Mesendoderm (in vitro differentiated cells): ENCODE measurements around the gene SLC29A1.

Source experiments
- DNase-seq: peaks from one replicate; pipeline ENCODE4 v3.0.0; 2013
- H2AK5ac ChIP-seq: 2 replicates; pipeline ENCODE4 v1.6.1; 2013; ENCODE audit warnings: low read length, inconsistent platforms
- H2BK120ac ChIP-seq: 2 replicates; pipeline ENCODE4 v1.6.1; 2013; ENCODE audit warnings: low read depth, mild to moderate bottlenecking, low read length, moderate library complexity, mixed read lengths
- H2BK15ac ChIP-seq: replicated peaks from 2 replicates; pipeline ENCODE4 v1.6.1; 2013; ENCODE audit warnings: low read depth, mild to moderate bottlenecking, moderate library complexity
- H2BK5ac ChIP-seq: 2 replicates; pipeline ENCODE4 v1.6.1; 2013; ENCODE audit warnings: low read length, inconsistent platforms
- H3K18ac ChIP-seq: 2 replicates; pipeline ENCODE4 v1.6.1; 2013; ENCODE audit warnings: mild to moderate bottlenecking, low read length, mixed read lengths
- H3K23ac ChIP-seq: one replicate; pipeline ENCODE4 v1.6.1; 2013; ENCODE audit warnings: low read length
- H3K27ac ChIP-seq: 2 replicates; pipeline ENCODE4 v1.5.1; 2013; ENCODE audit warnings: low read depth, mild to moderate bottlenecking, inconsistent platforms, low read length, moderate library complexity
- H3K27me3 ChIP-seq: 2 replicates; pipeline ENCODE4 v1.6.1; 2013; ENCODE audit warnings: low read length, control low read depth, mild to moderate bottlenecking, inconsistent platforms; ENCODE audit not compliant: insufficient read depth, poor library complexity
- H3K36me3 ChIP-seq: 2 replicates; pipeline ENCODE4 v1.6.1; 2013; ENCODE audit warnings: low read length, inconsistent platforms; ENCODE audit not compliant: control insufficient read depth, insufficient read depth
- H3K4ac ChIP-seq: one replicate; pipeline ENCODE4 v1.6.1; 2013; ENCODE audit warnings: low read depth, mild to moderate bottlenecking, low read length, moderate library complexity
- H3K4me1 ChIP-seq: 2 replicates; pipeline ENCODE4 v1.6.1; 2013; ENCODE audit warnings: low read depth, low read length, inconsistent platforms; ENCODE audit not compliant: control insufficient read depth
- H3K4me2 ChIP-seq: 2 replicates; pipeline ENCODE4 v1.6.1; 2013; ENCODE audit warnings: low read length
- H3K4me3 ChIP-seq: 2 replicates; pipeline ENCODE4 v1.5.1; 2013; ENCODE audit warnings: mild to moderate bottlenecking, low read length
- H3K56ac ChIP-seq: one replicate; pipeline ENCODE4 v1.6.1; 2013; ENCODE audit warnings: low read length
- H3K79me1 ChIP-seq: 2 replicates; pipeline ENCODE4 v1.6.1; 2013; ENCODE audit warnings: low read length, inconsistent platforms
- H3K79me2 ChIP-seq: 2 replicates; pipeline ENCODE4 v1.6.1; 2013; ENCODE audit warnings: mild to moderate bottlenecking, low read length; ENCODE audit not compliant: control insufficient read depth, insufficient read depth
- H3K9ac ChIP-seq: 2 replicates; pipeline ENCODE4 v1.6.1; 2013; ENCODE audit warnings: low read length, inconsistent platforms
- H4K5ac ChIP-seq: one replicate; pipeline ENCODE4 v1.6.1; 2013; ENCODE audit warnings: low read length
- H4K8ac ChIP-seq: one replicate; pipeline ENCODE4 v1.6.1; 2013; ENCODE audit warnings: low read depth, mild to moderate bottlenecking, control low read depth, low read length, moderate library complexity
- WGBS: extraction: QIAGEN DNeasy Blood & Tissue Kit; methylation state at CpG from one replicate; pipeline ENCODE4 v1.1.7; 2013; ENCODE audit warnings: low lambda C conversion rate, missing lambda C conversion rate; ENCODE audit not compliant: insufficient coverage; ENCODE audit errors: extremely low coverage; 5-methylcytosine and 5-hydroxymethylcytosine counted together

Gene SLC29A1

DNA sequence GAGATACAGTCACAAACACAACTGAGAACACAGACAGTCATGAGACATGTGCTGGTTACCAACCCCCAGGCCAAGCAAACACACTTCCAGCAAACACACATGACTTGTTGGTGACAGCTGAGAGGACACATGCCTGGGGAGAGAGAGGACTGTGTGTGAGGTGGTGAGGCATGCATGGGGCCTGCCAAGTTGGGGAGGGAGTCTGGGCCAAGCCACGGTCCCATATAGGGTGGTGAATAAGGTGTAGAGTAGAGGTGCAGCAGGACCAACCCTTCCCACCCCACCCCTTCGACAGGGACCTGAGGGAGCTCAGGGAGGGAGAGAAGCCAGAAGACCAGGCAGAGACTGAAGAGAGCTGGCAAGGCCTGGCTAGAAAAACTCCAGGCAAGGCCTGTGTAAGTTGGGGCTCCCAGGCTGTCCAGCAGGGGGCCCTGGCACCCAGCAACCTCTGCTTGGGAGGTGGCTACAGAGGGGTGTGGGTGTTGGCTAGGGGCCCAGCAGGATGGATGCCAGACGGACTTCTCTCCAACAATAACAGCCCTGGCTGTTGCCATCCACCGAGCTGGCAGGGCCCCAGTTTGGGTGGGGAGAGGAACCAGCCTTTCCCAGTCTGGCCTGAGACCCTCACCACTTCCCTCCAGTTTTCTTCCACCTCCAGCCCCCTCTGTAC, 2.0 kb upstream of the SLC29A1 start:
- peaks cover 26% of the 10 kb centered on the region for H3K4me1 ChIP-seq
- peak; percentile 79 for DNase-seq
- no peak overlapping the region for H2AK5ac ChIP-seq
- no peak overlapping the region for H2BK120ac ChIP-seq
- no peak overlapping the region for H3K4me3 ChIP-seq
- WGBS, result no CpG with 5 or more reads among the region's 4 CpGs
- H3K23ac ChIP-seq, result no peak overlapping the region
- H4K8ac ChIP-seq, result no peak overlapping the region
- H3K36me3 ChIP-seq, result no peaks in the 10 kb centered on the region
- H2BK5ac ChIP-seq, result no peak overlapping the region
- no peak overlapping the region for H3K27ac ChIP-seq
- no peak overlapping the region for H4K5ac ChIP-seq
- peaks cover 10% of the 10 kb centered on the region for H3K79me2 ChIP-seq
- peaks cover 3% of the 10 kb centered on the region for H3K79me1 ChIP-seq
- H3K4ac ChIP-seq, result no peak overlapping the region
- H3K9ac ChIP-seq, result no peak overlapping the region
- peak overlapping the region; percentile 69 for H3K56ac ChIP-seq
- no peaks in the 10 kb centered on the region for H3K27me3 ChIP-seq
- no peak overlapping the region for H3K4me2 ChIP-seq
- no peak overlapping the region for H2BK15ac ChIP-seq
- peak overlapping the region; percentile 8 for H3K18ac ChIP-seq

DNA sequence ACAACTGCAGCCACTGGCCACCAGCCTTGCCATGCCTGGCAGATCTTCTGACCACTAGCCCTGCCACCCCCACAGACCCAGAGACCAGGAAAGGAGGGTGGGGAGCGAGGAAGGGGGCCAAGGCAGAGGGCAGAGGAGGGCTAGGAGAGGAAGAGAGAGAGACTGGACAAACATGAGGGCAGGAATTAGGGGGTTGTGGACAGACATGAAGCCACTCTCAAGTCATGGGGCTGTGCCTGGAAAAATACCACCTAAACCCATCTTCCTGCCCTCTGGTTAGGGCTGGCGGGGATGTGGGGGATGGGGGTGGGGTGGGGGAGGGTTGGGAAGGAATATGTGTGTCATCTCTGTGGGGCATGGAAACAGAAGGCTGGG, 1.4 kb upstream of the SLC29A1 start:
- Histone ChIP-seq H3K23ac (no peak overlapping the region), H3K4me1 (peaks cover 26% of the 10 kb centered on the region), H3K4me2 (no peak overlapping the region), H3K36me3 (no peaks in the 10 kb centered on the region), H2BK120ac (no peak overlapping the region), H3K79me2 (peaks cover 10% of the 10 kb centered on the region), H4K5ac (no peak overlapping the region), H3K27ac (no peak overlapping the region), H3K4ac (no peak overlapping the region), H3K79me1 (peaks cover 3% of the 10 kb centered on the region), H4K8ac (no peak overlapping the region), H2AK5ac (peak overlapping the region; percentile 86), H3K18ac (peak overlapping the region; percentile 8), H2BK5ac (no peak overlapping the region), H3K27me3 (no peaks in the 10 kb centered on the region), H3K4me3 (no peak overlapping the region), H2BK15ac (no peak overlapping the region), H3K56ac (peak overlapping the region; percentile 69), H3K9ac (peak overlapping the region; percentile 34)
- DNase-seq, result no peak
- no CpG with 5 or more reads among the region's 2 CpGs for WGBS

DNA sequence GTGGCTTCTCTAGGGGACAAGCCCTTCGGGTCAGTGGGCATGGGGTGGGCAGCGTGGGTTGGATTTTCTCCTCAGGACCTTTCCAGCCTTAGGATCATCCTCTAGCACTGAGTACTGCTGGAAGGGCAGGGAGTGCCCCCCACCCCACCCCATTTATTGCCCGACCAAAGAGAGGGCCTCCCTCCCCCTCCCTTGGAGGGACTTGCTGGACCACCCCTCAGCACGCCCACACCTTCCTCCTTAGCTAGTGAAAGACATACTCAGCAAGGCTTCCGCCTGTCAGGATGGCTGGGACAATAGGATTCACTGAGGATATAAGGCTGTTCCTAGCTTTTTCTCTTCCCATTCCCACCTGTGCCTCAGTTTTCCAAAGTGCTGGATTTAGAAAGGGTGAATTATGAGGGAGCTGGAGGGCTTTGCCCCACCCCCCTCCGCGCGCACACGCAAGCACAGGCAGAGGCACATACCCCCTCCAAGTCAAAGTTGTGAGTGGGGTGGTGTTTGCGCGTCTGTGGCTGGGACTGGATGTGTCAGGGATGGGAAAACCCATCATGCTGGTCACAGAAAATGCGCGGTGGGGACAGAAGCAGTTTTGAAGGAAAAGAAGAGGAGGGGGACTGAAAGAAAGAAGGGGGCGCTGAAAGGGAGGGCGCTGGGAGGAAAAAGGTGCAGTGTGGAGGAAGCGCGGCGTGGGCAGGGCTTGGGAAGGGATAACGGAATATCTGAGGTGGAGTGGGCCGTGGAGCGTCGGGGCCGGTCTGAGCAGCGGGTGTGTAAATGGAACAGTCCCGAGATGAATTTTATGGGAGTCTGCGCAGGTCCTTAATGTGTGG, 693 bp upstream of the SLC29A1 start:
- Histone ChIP-seq H2BK5ac (no peak overlapping the region), H3K79me2 (peaks cover 10% of the 10 kb centered on the region), H3K4ac (no peak overlapping the region), H3K18ac (peak overlapping the region; percentile 29), H3K4me2 (peak overlapping the region; percentile 81), H4K8ac (no peak overlapping the region), H3K4me3 (peak overlapping the region; percentile 32), H2BK15ac (no peak overlapping the region), H3K9ac (peak overlapping the region; percentile 65), H3K27me3 (no peaks in the 10 kb centered on the region), H3K4me1 (peaks cover 18% of the 10 kb centered on the region), H3K79me1 (peaks cover 3% of the 10 kb centered on the region), H4K5ac (no peak overlapping the region), H3K56ac (peak overlapping the region; percentile 82), H2BK120ac (no peak overlapping the region), H3K36me3 (no peaks in the 10 kb centered on the region), H3K27ac (no peak overlapping the region), H3K23ac (peak overlapping the region; percentile 59), H2AK5ac (no peak overlapping the region)
- WGBS, result no CpG with 5 or more reads among the region's 26 CpGs
- no peak for DNase-seq

DNA sequence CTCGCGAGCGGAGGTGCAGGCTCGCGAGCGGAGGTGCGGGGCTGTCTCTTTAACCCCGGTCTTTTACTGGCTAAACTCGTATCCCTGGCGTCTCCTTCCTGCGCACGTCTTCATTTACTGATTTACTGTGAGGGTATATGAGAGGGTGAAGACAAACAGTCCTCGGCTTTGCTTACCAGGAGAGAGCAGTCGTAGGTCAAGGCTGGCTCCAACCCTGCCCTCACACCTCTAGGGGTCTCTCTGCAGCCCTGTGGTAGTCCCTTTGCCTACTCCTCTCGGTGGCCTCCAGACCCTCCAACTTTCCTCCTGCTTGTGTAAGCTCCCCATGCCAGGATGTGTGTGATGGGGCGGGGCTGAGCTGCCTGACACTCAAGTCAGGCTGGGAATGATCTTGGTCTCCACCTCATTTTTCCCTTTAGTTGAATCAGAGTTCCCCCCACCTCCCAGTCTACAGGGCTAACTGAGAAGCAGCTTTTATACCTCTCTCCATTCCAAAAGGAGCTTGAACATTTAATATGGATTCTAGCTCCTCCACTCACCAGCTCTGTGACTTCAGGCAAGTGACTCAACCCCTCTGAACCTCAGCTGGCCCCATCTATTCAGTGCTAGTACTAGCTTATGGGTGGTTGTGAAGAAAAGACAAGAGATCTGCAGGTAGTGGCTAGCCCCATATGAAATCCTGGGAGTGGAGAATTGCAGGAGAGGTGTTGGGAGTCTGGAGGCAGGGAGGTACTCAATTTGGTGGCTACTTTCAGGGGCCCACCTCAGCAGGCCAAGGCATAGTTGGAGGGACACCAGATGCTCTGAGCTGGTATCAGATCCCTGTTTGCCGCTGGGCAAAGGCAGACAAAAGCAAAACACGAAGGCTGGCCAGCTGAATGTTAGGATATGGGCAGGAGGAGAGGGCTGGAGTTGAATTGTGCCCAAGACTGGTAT, 902 bp downstream of the SLC29A1 start:
- H4K5ac ChIP-seq, result no peak overlapping the region
- H3K23ac ChIP-seq, result peak overlapping the region; percentile 18
- no peak overlapping the region for H2AK5ac ChIP-seq
- no peak overlapping the region for H2BK15ac ChIP-seq
- peak overlapping the region; percentile 76 for H3K56ac ChIP-seq
- WGBS, result no CpG with 5 or more reads among the region's 18 CpGs
- peak overlapping the region; percentile 2 for H3K4me3 ChIP-seq
- peak overlapping the region; percentile 64 for H3K9ac ChIP-seq
- peaks cover 15% of the 10 kb centered on the region for H3K4me1 ChIP-seq
- no peak overlapping the region for H3K4ac ChIP-seq
- no peaks in the 10 kb centered on the region for H3K27me3 ChIP-seq
- H2BK5ac ChIP-seq, result no peak overlapping the region
- H3K18ac ChIP-seq, result no peak overlapping the region
- peak; percentile 75 for DNase-seq
- H2BK120ac ChIP-seq, result no peak overlapping the region
- no peak overlapping the region for H3K27ac ChIP-seq
- H3K79me2 ChIP-seq, result peaks cover 10% of the 10 kb centered on the region
- no peaks in the 10 kb centered on the region for H3K36me3 ChIP-seq
- H3K4me2 ChIP-seq, result peak overlapping the region; percentile 38
- peaks cover 3% of the 10 kb centered on the region for H3K79me1 ChIP-seq
- H4K8ac ChIP-seq, result no peak overlapping the region

DNA sequence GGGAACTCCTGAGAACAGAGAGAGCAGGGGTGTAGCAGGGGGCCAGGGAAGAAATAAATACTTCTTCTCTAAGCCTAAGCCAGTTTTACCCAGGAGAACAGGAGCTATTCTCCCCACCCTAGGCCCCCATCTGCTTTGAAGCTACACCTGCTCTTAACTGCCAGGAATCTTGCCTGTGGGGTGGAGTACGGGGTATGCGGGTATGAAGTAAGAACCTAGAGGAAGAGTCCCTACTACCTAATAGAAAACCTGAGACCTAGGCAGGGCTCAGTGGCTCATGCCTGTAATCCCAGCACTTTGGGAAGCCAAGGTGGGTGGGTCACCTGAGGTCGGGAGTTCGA, 1.5 kb downstream of the SLC29A1 start:
- H3K79me2 ChIP-seq, result peaks cover 10% of the 10 kb centered on the region
- H3K18ac ChIP-seq, result no peak overlapping the region
- H3K79me1 ChIP-seq, result peaks cover 3% of the 10 kb centered on the region
- no peak overlapping the region for H3K56ac ChIP-seq
- no peak overlapping the region for H2BK15ac ChIP-seq
- no peak overlapping the region for H2BK5ac ChIP-seq
- H3K23ac ChIP-seq, result no peak overlapping the region
- H3K4me2 ChIP-seq, result no peak overlapping the region
- no peak overlapping the region for H3K27ac ChIP-seq
- H3K9ac ChIP-seq, result no peak overlapping the region
- WGBS, result no CpG with 5 or more reads among the region's 4 CpGs
- no peak overlapping the region for H3K4me3 ChIP-seq
- no peak overlapping the region for H4K5ac ChIP-seq
- DNase-seq, result no peak
- H3K4ac ChIP-seq, result no peak overlapping the region
- no peak overlapping the region for H4K8ac ChIP-seq
- H2BK120ac ChIP-seq, result no peak overlapping the region
- H3K36me3 ChIP-seq, result no peaks in the 10 kb centered on the region
- no peaks in the 10 kb centered on the region for H3K27me3 ChIP-seq
- H2AK5ac ChIP-seq, result no peak overlapping the region
- peaks cover 15% of the 10 kb centered on the region for H3K4me1 ChIP-seq
